Kidney (tissue), 14 donors: ENCODE measurements around the gene NECTIN1. TPM values are rescaled to one million over a fixed set of nuclear protein-coding genes. Genes with fewer than 3 reads are reported as not detected.

Source experiments
- DNase-seq, 5 donors: peaks; one replicate each; pipeline ENCODE4 v3.0.0-alpha.2; 2013 to 2020
- FAIRE-seq: peaks from 2 replicates; lab custom pipeline; 2012; peaks lifted over from hg19 to GRCh38; lab: Jason Lieb, UNC
- H3K27ac ChIP-seq, 2 donors: one replicate each; pipeline ENCODE4 v1.7.0; 2013; ENCODE audit warnings: low read depth in 2 of 2, low read length in 2 of 2, inconsistent platforms in 1 of 2
- H3K27me3 ChIP-seq: one replicate; pipeline ENCODE4 v1.7.1; 2013; ENCODE audit warnings: low read length, inconsistent platforms; ENCODE audit not compliant: control insufficient read depth, insufficient read depth
- H3K36me3 ChIP-seq, 3 donors: one replicate each; pipeline versions ENCODE4 v1.7.0 to v1.7.1; 2013; ENCODE audit warnings: low read length in 3 of 3, control low read depth in 1 of 3, inconsistent platforms in 1 of 3; ENCODE audit not compliant: insufficient read depth in 3 of 3, control insufficient read depth in 2 of 3
- H3K4me1 ChIP-seq, 3 donors: one replicate each; pipeline versions ENCODE4 v1.7.0 to v1.7.1; 2013; ENCODE audit warnings: low read length in 3 of 3, inconsistent platforms in 1 of 3, low read depth in 1 of 3; ENCODE audit not compliant: control insufficient read depth in 2 of 3, insufficient read depth in 2 of 3
- H3K4me3 ChIP-seq, 3 donors: one replicate each; pipeline versions ENCODE4 v1.7.0 to v1.8.1; 2013; ENCODE audit warnings: low read length in 3 of 3, control low read depth in 1 of 3, inconsistent platforms in 1 of 3
- H3K9ac ChIP-seq, 3 donors: one replicate each; pipeline versions ENCODE4 v1.7.0 to v1.7.1; 2013; ENCODE audit warnings: low read length in 3 of 3, control low read depth in 1 of 3, inconsistent platforms in 1 of 3
- H3K9me3 ChIP-seq, 3 donors: one replicate each; pipeline versions ENCODE4 v1.7.0 to v1.7.1; 2013; ENCODE audit warnings: low read length in 3 of 3, control low read depth in 1 of 3, inconsistent platforms in 1 of 3; ENCODE audit not compliant: control insufficient read depth in 2 of 3, insufficient read depth in 1 of 3
- intact Hi-C: fragments of 100-400 bp; cut with DNase I; formaldehyde crosslinking; loops from one replicate; pipeline ENCODE4 v1.11.1; 2022
- polyA plus RNA-seq: library from polyadenylated mRNA; stranded (reverse); fragments of 350-450 nt; fragmentation: Illumina TruSeq; extraction: RNeasy Lipid Tissue Mini Kit (QIAGEN cat#74804); gene quantifications from one replicate; pipeline ENCODE4 v1.2.3, GENCODE V29; 2014; ENCODE audit warnings: low read depth, low replicate concordance; ENCODE audit not compliant: insufficient read depth
- total RNA-seq: library from RNA; stranded (reverse); fragmentation: NEBNext Ultra II Directional; extraction: Animal tissue kit (Norgen Biotek cat#: 25700); gene quantifications from one replicate; pipeline ENCODE4 v1.2.1, GENCODE V29; 2021
- TF ChIP-seq, protein P1 (sequence below): IDR thresholded peaks from 3 replicates; pipeline ENCODE4 v1.5.1; 2012; ENCODE audit warnings: mild to moderate bottlenecking, moderate library complexity, borderline replicate concordance; ENCODE audit not compliant: insufficient read depth; ENCODE audit errors: extremely low read depth
- donor health status: control.
- donor health status: control.
- donor health status: control.
- donor health status: control.
- donor health status: control.
- donor health status: DM: yes; HTN: yes; CAD: no.
- donor health status: Normal renal cell carcinoma (clear cell type).

Gene NECTIN1
- total and polyA plus RNA-seq, 2 donors from 2014 or later, result 6.0 to 13.2 TPM

DNA sequence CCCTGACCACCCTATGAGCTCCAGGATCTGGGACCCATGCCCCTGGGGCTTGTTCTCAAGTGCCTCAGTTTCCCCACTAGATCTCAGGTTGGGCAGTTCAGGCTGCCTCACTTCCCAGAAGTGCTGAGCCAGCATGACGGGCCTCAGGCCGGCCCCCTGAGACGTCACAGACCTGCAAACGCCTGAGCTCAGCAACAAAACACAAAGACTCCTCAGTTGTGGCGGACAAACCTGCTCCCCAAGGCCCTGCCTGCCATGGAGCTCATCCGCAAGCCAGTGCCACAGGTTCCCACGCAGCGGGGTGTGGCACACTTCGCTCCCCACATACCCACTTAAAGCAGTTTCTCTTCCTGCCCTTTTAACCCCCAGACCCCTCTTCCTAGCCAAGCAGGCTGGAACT, 45.2 kb downstream of the NECTIN1 start:
- Histone ChIP-seq H3K4me1 (peaks cover 0 to 11% (median 0%) of the 10 kb centered on the region in 3 donors), H3K36me3 (no peaks in the 10 kb centered on the region), H3K9me3 (no peaks in the 10 kb centered on the region), H3K9ac (no peak overlapping the region), H3K27me3 (no peaks in the 10 kb centered on the region), H3K27ac (no peak overlapping the region), H3K4me3 (no peak overlapping the region)
- TF ChIP-seq, protein P1, sequence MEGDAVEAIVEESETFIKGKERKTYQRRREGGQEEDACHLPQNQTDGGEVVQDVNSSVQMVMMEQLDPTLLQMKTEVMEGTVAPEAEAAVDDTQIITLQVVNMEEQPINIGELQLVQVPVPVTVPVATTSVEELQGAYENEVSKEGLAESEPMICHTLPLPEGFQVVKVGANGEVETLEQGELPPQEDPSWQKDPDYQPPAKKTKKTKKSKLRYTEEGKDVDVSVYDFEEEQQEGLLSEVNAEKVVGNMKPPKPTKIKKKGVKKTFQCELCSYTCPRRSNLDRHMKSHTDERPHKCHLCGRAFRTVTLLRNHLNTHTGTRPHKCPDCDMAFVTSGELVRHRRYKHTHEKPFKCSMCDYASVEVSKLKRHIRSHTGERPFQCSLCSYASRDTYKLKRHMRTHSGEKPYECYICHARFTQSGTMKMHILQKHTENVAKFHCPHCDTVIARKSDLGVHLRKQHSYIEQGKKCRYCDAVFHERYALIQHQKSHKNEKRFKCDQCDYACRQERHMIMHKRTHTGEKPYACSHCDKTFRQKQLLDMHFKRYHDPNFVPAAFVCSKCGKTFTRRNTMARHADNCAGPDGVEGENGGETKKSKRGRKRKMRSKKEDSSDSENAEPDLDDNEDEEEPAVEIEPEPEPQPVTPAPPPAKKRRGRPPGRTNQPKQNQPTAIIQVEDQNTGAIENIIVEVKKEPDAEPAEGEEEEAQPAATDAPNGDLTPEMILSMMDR, result no peak
- FAIRE-seq (no peak), DNase-seq (peak in 4 of 5 donors; percentile 76 to 80 (median 78))
- intact Hi-C loops, result no loop called here

DNA sequence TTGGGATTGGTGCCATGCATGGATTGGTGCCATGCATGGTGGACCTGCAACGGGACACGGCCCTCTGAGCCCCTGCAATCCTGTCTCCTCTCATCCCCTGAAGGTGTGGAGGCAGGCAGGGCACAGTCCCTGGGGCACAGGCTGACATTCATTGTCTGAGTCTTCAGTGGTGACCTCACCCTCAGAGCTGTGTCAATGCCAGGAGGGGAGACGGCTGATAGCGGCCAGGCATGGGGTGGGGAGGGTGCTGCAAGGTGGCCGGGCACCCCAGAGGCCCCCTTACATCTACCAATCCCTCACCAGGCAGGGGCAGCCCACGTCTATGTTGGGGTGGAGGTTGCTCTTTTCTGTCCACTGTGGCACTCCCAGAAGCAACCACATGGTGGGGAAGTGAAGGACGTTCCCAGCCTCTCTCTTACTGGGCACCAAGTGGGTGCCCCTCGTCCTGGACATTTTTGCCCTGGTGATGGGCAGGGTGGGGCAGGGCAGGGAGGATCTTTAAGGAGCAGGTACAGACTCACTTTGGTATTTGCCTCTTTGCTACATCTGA, 47.6 kb downstream of the NECTIN1 start:
- Histone ChIP-seq H3K9me3 (no peaks in the 10 kb centered on the region), H3K27me3 (no peaks in the 10 kb centered on the region), H3K9ac (no peak overlapping the region), H3K4me1 (peaks cover 0 to 11% (median 0%) of the 10 kb centered on the region in 3 donors), H3K36me3 (peaks cover 0 to 4% (median 0%) of the 10 kb centered on the region in 3 donors), H3K27ac (no peak overlapping the region), H3K4me3 (no peak overlapping the region)
- intact Hi-C loops, result no loop called here
- no peak for DNase-seq
- no peak for FAIRE-seq
- TF ChIP-seq, protein P1, result no peak

DNA sequence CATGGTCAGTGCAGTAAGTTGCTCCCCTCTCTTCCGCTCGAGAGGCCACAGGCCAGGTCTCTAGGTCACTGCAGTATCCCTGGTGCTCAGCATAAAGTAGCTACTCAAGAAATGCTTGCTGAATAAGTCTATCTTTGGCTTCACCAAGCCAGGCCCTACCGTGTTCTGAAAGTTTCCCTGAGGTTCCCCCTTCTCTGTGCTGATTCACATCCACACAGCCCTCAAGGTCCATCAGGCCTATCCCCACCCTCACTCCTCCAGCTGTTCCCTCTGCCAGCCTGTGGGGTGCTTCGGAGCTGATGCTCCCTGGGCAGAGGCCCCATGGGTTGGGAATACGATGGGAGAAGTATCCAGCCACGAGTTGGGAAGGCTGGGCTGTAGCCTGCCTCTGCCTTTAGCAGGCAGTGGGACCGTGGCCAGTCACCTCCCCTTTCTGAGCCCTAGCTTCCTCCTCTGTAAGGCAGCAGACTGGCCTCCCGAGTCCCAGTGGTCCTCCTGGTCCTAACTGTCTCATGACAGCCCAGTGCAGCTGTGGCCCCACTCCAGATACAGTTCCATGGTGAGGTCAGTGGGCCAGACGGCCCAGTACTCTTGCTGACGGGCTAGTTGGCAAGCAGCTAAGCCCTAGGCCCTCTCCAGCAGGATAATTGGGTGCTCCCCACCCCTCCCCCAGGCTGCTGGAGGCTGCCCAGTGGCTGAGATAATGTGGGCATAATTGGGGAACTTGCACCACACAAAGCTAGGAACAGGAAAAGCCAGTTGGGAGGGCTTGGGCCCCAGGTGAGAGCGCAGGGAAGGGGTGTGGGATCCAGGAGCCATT, 48.2 kb downstream of the NECTIN1 start:
- Histone ChIP-seq H3K4me3 (no peak overlapping the region), H3K27ac (no peak overlapping the region)
- FAIRE-seq, result no peak

More for the DNA sequence above, 48.2 kb downstream of the NECTIN1 start:
- Histone ChIP-seq H3K27me3 (no peaks in the 10 kb centered on the region), H3K4me1 (peaks cover 0 to 11% (median 0%) of the 10 kb centered on the region in 3 donors), H3K9ac (no peak overlapping the region), H3K36me3 (peaks cover 0 to 4% (median 0%) of the 10 kb centered on the region in 3 donors), H3K9me3 (no peaks in the 10 kb centered on the region)
- peak in 3 of 5 donors; percentile 36 to 85 (median 62) for DNase-seq
- TF ChIP-seq, protein P1, result no peak
- intact Hi-C loops, result no loop called here
